Measurements from ENCODE around the gene SSTR4.
"Not testable (repeated sequence)": the region's sequence is repeated elsewhere in the genome, so short reads cannot be mapped to it uniquely, and the experiment has no call there.

The SSTR4 gene

DNA sequence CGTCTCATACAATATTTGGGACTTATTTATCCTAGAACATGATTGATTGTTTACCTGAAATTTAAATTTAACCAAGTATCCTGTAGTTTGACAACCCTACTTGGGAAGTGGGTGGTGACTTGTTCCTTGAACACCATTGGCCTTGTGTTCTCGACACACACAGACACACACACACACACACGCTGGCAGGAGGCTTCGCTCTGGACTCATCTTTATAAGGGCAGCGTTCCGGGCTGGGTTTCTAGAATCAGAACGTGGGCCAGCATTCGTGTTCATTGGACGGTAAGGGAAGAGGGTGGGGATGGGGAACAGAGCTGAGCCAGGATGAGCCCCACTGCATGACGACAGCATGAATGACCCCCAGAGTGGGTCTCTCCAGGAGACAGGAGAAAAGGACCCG, 16.2 kb upstream of the SSTR4 start:
- DNase-seq, result no peak

DNA sequence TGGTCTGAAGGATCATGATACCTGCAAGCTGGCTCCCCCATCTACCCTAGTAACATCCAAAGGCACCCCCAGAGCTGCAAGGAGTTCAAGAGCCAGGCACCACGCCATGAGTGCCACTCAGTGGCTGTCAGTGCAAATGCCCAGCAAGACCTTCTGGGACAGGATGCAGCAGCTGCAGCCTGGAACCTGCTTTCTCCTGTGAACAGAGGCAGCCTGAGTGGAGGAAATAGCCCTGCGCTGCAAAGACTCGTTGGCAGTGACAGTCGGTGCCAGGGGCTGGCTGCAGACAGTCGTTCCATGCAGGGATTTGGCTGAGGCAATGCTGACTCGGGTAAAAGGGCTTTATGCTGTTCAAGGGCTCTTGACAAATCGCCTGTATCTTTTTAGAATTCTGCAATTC, 15.7 kb upstream of the SSTR4 start:
- DNase-seq, result no peak

DNA sequence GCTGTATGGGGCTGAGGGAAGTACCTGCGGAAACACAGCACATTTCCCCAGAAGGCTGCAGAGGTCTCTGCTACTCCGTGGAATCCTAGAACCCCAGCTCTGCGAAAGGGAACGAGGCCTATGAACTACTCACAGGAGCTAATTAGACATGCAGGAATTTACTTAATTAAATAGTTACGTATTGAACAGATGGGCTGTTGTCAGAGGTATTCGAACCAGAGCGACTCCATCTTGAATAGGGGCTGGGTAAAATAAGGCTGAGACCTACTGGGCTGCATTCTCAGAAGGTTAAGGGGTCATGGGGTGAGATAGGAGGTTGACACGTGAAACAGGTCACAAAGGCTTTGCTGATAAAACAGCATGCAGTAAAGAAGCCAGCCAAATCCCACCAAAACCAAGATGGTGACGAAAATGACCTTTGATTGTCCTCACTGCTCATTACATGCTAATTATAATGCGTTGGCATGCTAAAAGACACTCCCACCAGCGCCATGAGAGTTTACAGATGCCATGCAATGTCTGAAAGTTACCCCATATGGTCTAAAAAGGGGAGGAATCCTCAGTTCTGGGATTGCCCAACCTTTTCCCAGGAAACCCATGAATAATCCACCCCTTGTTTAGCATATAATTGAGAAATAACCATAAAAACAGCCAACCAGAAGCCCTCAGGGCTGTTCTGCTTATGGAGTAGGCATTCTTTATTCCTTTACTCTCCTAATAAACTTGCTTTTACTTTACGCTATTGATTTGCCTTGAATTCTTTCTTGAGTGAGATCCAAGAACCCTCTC, 14.7 kb upstream of the SSTR4 start:
- DNase-seq, result no peak

DNA sequence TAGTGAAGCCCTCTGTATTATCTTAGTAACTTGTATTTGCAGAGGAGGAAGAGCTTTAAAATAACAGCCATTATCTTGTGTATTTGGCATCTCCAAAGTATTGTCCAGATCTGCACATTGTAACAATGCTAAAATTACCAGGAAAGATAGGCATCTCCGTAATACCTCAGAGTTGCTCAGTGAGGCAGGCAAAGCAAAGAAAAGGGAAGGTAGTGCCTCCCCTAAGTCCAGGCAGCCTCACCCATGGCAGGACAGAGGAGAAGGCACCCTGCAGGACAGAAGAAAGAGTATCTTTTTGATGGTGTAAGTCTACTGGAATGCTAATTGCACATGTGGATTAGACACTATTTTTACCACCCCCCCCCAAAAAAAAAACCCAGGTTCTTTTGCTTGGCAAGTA, 13.6 kb upstream of the SSTR4 start:
- DNase-seq, result no peak

DNA sequence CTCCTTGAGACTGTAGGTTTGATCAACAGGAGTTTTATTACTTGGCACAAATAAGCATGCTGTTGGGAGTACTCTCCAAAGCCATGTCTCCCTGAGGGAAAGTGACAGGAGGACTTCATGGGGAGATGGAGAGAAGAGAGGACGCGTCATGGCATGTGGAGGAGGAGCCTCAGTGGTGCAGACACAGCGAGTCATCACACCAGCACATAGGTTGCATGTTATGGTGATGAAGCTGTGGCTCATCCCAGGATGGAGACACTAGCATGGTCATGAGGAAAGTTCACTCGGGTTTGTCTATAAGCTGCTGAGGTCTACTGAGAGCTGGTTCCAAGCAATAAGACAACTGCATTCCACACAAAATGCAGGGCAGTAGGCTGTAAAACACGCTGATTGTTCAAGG, 13.2 kb upstream of the SSTR4 start:
- DNase-seq, result no peak

DNA sequence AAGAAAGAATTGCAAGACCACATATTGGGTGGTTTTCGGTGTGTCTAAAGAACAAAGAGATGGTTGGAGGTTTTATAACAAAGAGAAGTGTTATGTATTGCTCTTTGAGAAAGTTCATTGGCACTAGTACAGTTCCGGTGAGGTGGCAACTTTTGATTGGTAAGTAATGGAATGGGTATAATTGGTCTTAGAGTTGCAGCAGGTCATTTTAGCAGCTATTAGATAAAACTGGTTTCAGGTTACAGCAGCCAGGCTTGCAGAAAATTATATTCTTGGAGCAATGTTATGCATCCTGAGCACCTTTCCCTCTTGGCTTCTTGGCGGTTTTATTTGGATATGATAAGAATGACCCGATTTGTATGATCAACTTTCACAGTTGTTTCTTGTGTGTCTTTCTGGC, 12.3 kb upstream of the SSTR4 start:
- no peak for DNase-seq

DNA sequence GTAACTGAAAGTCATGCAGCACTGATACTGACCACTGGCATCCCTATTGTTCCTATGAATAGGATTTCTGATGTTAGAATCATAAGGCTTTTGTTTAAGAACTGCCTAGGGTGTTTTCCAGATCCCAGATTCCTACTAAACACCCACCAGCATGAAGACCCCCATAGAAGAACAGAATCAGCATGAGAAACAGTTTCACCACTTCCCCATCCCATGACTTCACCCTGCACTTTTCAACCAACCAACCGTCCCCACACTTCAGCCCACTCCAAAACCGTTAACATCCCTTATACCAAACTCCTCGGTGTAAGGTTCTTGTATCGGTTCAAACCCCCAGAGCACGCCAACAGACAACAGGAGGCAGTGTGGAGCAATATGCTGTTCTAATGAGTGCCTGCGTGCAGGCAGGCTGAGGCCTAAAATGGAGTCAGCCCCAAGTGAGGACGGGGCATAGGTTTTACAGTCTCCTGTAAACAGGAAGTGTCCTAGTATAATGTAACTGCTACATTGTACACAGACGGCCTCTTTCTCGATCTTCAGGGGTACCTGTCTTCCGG, 11.4 kb upstream of the SSTR4 start:
- no peak for DNase-seq

DNA sequence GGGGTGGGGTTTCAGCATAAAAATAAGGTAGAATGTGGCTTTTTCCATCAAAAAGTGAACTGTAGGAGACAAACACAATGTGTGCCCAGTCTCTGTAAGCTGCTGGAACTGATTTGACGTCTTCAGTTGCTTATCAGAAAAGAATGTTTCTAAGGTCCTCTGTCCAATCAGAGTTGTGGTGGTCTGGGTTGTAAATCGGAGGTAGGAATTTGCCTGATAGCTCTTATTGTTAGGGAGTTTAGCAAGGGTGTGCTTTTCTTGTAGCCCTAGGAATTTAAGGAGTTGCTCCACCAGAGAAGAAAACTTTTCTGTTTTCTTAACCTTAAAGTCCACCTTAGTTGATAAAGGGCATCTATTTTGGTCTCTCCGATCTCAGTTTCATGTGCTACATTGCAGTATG, 10.4 kb upstream of the SSTR4 start:
- DNase-seq, result no peak

DNA sequence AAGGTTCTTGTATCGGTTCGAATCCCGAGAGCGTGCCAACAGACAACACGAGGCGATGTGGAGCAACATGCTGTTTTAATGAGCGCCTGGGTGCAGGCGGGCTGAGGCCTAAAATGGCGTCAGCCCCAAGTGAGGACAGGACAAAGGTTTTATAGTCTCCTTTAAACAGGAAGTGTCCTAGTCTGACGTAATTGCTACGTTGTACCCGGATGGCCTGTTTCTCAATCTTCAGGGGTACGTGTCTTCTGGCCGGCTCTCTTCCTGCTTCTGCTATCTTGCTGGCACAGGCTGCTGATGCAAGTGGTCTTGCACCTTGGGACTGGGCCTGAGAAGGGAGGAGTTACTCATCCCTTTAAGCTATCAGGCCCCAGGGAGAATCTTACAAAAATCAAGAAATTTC, 9.6 kb upstream of the SSTR4 start:
- DNase-seq, result not testable (repeated sequence)

DNA sequence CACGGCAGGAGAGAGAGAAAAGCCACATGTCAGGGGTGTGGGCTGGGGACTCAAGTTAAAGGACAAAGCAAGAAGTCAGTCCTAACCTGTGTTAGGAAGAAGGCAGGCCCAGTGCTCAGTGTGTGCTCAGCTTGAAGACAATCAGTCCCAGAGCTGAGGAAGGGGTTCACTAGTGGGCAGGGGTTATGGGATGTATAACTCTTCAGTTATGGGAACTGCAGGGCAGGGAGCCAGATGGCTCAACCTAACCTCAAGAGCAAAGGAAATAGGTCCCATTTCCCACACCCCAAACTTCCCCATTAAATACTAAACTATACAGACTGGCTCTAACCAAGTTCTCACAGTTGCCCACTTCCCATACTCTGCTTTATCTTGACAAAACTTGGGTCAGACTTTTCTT, 7.4 kb upstream of the SSTR4 start:
- no peak for DNase-seq

DNA sequence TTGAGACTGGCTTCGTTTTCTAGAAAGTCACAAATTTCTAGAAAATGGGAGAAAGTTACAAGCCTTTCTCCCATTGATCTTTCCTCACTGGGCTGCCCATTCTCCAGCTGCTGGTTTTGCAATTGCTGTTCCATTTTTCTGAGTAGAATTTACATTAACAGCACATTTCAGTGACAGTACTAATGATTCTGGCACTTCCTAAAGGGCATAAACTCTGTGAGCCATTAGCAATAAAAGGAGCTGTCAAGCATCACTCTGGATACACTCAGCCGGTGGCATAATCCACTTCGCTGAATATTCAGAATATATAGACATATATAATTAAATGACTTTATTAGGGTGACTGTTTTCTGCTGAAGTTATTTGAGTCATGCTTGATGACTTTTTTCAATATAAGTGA, 6.7 kb upstream of the SSTR4 start:
- DNase-seq, result no peak

DNA sequence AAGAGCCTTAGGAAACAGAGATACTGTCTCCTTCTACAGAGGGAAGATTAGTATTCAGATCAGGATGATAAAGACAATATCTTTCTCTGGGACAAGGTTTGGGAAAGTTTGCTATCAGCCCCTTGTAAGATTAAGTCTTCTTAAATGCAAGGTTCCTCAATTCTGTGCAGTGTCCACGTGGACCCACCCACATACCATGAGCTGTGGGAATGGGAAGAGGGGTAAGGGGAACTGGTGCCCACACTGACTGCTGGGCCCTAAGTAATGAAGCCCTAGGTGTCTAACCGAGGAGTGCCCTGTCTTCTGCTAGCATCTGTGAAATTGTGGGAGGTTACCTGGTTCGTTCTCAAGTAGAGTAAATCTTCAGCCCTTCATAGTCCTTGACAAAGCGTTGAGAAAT, 5.8 kb upstream of the SSTR4 start:
- DNase-seq, result no peak

DNA sequence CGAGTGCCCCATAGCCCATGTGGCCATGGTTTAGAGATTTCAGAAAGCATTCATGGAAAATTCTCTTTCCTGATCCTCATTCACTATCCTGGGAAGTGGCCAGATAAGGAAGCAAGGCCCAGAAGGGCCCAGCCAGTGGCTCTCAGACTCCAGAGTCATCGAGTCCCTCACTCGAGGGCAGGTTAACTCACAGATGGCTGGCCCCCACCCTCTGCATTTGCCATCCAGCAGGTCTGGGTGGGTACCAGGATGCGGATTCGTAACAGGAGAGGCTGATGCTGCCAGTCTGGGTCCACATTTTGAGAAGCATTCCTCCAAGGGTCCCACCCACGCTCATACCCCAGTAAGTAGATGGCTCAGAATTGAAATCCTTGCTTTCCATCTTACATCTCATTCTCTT, 3.8 kb upstream of the SSTR4 start:
- DNase-seq, result no peak

DNA sequence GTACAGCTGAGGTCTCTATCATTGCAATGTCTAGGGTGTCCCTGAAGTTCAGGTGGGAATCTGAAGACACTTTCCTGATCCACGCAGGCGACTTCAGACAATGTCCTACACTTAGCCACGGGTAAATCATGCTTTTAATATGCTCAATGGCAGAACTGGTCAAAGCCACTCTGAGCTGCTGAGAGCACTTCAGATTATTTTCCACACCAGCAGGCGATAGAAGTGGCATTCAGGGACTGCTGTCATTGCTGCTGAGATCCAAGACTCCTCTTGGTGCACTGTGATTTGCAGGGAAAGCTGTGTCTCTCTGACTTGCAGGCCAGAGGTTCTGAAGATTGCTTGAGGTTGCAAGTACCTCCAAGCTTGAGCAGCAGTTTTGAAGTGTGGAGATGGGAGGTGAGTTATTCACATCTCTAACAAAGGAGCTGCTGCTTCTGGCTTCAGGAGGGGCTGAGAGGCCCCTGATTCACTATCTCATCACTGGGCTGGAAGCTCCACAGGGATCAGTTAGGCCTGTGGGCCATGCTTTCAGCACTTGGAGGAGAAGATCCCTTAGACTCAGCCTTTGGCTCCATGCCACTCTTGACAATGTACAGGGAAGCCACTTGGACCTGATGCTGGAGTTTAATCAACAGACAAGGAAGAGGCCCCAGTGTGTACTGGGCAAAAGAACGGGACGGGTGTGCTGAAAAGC, 2.9 kb upstream of the SSTR4 start:
- DNase-seq, result no peak

DNA sequence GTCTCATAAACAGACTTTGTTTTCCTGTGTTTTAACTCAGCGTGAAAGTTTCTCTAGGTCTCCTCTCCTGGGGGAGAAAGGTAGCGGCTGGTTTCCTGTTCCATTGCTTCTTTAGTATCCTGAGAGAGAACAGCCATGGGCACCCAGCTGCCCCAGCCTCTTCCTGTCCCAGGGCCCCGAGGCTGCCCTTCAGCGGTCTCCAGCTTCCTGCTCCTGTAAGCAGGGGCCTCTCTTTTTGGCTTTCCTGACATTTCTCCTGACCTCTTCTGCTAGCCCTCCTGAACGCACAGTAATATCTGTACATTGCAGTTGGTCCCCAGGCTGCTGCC, 2.4 kb upstream of the SSTR4 start:
- DNase-seq, result no peak

DNA sequence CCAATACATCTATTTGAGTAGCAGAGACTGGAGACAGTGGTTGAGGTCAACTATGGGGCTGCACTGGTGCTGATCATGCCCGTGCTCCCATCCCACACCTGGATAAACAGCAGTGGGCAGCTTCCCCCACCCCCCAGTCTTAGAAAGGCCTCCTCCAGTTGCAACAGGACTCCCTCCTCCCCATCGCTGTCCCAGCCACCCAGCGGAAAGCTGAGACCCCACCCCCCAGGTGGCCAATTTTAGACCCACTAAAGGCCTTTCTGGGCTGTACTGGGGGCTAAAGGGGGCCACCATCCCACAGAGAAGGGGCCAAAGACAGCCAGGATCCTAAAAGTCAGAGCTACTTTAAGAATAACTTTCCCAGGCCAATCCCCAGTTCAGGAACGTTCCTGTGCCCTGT, 1.2 kb upstream of the SSTR4 start:
- no peak for DNase-seq

DNA sequence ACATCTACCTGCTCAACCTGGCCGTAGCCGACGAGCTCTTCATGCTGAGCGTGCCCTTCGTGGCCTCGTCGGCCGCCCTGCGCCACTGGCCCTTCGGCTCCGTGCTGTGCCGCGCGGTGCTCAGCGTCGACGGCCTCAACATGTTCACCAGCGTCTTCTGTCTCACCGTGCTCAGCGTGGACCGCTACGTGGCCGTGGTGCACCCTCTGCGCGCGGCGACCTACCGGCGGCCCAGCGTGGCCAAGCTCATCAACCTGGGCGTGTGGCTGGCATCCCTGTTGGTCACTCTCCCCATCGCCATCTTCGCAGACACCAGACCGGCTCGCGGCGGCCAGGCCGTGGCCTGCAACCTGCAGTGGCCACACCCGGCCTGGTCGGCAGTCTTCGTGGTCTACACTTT, 619 bp downstream of the SSTR4 start:
- DNase-seq, result no peak

DNA sequence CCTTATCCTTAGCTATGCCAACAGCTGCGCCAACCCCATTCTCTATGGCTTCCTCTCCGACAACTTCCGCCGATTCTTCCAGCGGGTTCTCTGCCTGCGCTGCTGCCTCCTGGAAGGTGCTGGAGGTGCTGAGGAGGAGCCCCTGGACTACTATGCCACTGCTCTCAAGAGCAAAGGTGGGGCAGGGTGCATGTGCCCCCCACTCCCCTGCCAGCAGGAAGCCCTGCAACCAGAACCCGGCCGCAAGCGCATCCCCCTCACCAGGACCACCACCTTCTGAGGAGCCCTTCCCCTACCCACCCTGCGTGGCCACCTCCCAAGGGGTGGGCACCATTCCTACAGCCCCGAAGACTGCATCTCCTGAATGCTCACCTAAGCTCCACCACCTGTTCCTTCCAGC, 1.3 kb downstream of the SSTR4 start:
- no peak for DNase-seq

DNA sequence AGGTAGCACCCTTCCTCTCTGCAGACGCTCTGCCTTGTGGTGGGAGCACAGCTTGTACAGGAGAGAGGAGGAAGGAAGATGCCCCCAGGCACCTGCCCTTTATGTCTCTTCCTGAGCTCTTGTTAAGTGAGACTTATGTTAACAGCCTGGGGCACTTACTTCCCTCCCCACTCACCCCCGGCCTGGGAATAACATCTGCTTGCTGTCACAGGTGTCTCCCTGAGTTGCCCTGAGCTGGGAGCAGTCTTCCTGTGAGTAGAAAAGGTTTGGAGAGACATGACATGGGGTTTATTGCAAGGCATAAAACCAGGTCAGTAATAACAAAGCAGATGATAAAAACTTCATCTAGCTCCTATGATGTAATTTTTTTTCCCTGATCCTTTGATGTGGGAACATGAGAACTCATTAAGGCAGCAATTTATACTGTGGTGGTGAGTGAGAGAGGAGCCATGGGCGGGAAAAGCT, 1.9 kb downstream of the SSTR4 start:
- DNase-seq, result no peak

DNA sequence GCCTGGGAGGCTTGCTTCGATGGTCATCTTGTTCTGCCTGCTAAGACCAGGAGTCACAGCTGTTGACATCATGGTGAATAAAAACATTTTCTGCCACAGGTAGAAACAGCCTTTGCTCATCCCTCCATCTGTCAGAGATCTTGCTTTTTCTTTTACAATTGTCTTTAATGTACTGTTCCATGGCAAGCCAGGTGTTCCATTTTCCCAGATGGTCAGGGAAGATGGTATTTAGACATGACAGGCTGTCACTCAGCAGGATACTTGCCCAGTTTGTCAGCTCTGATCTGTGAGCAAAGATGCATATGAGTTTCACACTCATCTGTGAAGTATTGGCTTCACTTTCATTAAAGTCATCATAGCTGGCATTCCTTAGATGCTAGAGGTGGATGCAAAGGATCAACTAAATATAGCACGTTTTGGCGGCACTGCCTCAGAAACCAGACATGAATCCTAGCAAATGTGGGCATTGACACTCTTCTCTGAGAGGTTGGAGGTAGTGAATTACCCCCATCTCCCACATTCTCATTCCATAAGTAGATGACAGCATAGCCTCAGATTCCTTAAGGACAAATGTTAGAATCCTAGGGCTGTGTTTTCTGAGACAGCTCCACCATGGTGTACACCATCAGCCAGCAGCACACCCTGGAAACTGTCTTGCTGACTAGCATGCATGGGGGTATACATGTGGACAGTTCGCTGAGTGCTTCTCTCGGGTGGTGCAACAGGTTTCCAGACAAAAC, 4.2 kb downstream of the SSTR4 start:
- DNase-seq, result no peak

DNA sequence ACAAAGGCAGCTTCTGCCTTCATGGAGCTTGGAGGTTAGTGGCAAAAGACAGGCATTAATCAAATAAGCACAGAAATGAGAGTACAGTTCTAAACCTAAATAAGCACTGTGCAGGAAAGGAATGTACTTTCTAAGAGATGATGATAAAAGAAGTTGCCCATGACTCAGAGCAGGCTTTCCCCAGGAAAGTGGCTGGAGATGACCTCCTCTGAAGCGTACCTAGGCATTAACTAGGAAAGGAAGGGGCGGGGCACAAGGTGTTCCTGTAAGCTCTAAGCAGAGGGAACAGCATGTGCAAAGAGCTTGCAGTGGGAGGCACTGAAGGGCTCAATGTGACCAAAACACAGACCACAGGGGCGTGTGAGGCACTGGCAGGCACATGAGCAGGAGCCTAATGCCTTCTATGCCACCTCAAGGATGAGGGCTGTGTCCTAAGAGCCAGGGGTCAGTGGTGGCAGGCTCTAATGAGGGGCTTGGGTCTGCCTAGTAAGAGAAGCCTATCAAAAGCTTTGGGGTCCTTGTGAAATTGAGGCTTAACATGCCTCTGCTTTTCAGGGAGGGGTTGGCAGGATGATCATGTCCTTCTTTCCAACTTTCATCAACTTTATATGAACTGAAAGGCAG, 4.9 kb downstream of the SSTR4 start:
- no peak for DNase-seq

DNA sequence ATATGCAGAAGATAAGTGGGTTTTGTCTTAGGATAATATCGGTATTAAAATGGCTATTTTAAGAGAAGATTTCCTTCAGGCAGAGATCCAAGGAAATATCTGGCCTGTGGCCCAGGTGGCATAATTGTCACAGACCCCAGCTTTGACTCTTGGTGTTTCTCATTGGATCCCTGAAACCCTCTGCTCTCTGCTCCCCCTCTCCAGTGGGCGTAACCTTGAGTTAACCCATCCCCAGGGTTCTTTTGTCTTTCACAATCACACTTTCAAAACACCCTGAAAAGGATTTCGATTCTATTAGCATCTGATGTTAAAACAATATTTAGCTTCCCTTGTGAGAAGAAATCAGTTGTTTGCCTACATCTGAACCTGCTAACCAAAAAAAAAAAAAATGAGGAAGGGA, 7.2 kb downstream of the SSTR4 start:
- no peak for DNase-seq

DNA sequence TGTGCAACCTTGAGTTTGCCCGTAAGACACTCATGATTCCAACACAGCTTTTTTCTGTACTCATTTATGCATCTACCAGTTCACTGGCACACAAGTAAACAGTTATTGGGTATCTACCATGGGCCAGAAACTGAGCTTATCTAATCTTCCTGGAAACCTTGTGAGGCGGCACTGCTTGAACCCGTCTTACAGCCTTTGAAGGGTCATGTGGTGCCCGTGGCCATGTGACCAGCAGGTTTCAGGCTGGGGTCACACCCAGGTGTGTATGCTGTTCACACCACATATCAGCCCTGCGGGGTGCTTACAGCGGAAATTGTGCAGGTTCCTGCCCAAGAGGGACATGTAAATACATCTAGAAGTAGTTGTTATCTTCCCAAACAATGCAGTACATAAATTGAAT, 8.3 kb downstream of the SSTR4 start:
- no peak for DNase-seq
